Fibroblast of the conjunctiva (primary cell): Measurements from ENCODE around the gene BEAN1.

Experiments used
- DNase-seq: peaks from one replicate; pipeline ENCODE4 v3.0.0-alpha.2; 2010; ENCODE audit warnings: low read depth

Gene BEAN1

DNA sequence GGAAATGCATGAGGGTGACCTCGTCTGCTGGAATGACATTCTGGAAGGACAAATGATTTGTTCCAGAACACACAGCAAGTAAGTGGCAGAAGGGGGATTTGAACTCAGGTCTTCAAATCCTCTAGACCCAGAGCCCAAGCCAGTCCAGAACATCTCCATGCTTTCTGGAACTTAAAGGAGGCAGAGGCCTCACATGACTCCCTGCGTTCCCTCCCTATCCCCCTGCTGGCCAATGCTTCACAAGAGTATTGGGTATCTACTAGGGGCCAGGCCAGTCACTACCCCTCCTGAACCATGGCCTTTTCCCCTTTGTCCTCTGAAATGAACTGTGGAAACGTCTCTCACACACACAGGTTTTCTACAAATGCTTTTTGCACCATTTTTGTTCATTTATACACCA is 7.6 kb upstream of the BEAN1 start:
- DNase-seq = no peak

DNA sequence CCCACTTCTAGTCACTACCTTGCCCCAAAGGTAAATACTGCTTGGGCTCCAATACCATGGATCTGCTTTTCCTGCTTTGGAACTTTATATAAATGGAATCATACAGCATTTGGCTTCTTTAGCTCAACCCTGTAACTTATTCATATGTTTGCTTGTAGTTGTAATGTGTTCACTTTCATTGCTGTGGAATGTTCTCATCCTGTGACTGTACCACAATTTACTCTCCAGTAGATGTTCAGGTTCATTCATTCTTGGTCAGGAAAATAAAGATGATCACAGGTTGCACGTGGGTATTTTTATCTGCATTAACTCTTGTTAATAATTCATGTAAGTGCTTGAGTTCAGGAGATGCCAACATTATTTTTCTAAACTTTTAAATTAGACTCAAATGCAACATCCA is 6.7 kb upstream of the BEAN1 start:
- DNase-seq = no peak

DNA sequence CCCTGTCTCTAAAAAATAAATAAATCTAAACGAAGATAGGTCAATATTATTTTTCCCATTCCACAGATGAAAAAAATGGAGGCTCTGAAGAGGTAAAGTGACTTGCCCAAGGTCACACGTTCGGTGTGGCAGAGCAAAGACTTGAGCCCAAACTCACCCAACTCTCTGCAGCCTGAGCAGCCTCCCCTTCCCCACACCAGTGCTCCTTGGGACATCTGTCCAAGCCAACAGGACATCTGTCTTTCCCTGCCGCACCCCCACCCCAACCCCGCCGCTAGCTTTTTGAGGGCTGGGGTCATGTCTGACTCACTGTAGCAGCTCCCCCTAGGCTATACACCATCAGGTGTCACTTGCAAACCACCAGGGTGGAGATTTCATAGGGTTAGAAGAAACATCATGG is 5.2 kb upstream of the BEAN1 start:
- no peak for DNase-seq

DNA sequence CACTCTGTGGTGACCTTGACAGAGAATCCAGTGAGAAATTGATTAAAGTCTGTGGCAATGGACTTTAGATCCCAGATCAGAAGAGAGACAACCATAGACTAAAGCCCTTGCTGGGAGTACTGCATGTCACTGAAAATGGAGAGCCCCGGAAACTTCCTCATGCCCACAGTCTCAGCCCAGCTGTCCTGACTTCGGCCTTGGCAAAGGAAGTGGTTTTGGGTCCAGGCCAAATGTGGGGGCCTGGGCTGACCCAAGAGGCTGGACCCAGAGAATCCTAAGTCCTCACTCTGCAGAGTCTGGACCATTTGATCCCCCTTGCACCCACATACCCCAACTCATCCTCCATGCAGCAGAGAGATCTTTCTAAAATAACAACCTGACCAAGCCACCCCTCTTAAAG is 4.7 kb upstream of the BEAN1 start:
- DNase-seq = no peak

DNA sequence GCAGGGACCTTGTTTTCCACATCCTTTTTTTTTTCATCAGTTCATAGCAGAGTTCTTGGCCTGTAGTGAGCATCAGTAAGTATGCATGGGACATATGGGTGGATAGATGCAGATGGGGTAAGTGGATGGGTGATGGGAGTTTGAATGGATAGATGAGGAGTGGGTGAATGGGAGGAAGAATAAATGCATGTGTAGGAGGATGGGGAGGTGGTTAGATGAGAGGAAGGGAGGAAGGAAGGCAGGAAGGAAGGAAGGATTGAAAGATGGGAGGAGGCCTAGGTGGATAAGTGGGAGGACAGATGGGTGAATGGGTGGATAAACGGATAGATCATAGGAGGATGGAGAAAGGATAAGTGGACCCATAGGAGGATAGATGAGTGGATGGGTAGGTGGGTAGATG is 3.9 kb upstream of the BEAN1 start:
- no peak for DNase-seq

DNA sequence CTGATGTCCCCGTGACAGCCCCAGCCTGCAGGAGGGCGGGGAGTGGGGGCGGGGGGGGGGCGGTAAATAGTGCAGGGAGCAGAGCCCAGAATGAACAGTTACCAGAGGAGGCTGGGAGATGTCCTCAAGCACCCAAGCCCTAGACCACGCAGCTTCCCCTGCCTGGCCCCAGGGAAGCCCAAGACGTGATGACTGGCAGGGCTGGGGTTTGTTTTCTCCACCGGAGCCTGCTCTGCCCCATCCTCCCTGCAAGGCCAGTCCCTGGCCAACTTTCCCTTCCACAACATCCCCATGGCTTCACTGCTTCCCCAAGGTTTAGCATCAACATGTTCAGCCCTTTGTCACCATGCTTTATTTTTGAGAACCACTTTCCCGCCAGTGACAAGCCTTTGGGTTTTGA is 1.4 kb upstream of the BEAN1 start:
- no peak for DNase-seq

DNA sequence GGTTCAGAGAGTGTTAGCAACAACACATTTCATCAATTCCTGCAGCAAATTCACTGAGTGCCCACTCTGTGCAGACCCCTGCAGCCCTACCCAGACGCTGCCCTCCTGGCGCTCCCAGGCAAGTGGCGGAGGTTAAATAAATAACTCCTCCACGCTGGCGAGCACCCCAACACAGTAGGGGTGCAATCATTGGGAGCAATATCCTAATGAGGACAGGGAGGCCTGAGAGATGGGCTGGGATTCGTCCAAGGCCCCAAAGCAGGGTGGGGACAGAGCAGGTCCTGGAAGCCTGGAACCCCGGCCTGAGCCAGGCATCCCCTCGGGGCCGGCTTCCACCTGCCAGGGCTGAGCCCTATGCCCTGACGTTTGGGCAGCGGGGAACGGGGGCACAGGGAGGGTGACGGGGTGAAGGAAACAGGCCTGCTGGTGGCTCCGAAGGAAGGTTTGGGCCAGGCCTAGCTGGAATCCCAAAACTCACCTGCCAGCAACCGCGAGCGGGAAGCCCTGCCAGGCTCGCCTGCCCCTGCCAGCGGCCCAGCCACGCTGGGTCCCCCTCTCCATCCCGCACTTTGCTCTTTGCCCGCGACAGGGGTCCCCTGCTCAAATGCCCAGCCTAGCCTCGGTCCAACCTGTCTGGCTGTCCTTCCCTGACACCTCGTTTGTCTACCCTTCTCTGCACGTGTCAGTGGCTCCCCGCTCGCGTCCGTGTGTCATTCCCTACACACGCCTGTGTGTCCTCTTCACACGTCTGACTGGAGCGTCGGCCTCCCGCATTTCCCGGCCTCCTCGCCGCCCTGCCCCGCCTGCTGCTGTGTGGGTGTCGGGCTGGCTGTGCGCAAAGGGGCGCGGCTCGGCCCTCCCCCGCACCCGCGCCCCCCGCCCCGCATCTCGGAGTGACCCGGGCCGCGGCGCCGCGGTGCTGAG is 721 bp upstream of the BEAN1 start:
- DNase-seq = no peak

DNA sequence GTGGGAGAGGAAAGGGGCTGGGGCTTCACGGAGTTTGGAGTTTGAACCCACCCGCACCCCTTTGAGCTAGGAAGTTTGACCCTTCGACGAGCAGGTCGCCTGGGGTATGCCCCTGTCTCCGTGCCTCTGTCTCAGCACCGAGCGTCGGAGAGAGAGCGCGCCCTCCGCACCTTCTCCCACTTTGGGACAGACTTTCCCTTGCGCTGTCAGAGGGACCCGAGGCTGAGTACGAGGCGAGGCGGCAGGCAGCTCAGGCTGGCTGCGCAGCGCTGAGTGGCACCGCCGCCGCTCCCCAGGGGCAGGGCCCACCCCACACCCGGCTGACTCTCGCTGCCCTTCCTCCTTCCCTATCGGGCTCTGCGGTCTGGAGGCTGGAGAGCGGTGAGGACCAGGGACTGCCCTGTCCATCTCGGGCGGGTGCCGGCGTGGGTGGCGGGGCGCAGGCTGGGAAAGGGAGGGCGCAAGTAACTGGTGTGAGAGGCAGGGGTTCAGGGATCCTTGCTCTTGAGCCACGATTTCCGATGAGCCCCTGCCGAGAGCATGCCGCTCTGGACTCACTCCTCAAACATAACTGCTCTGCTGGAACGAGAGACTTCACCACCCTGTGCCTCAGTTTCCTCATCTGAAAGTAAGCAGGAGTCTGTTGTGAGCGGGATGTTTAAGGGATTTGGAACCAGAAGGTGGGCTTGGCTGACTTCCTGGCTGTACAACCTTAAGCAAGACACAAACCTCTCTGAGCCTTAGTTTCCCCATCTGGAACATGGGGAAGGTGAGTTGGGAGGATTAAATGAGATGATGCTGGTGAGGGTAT is 981 bp downstream of the BEAN1 start:
- no peak for DNase-seq

DNA sequence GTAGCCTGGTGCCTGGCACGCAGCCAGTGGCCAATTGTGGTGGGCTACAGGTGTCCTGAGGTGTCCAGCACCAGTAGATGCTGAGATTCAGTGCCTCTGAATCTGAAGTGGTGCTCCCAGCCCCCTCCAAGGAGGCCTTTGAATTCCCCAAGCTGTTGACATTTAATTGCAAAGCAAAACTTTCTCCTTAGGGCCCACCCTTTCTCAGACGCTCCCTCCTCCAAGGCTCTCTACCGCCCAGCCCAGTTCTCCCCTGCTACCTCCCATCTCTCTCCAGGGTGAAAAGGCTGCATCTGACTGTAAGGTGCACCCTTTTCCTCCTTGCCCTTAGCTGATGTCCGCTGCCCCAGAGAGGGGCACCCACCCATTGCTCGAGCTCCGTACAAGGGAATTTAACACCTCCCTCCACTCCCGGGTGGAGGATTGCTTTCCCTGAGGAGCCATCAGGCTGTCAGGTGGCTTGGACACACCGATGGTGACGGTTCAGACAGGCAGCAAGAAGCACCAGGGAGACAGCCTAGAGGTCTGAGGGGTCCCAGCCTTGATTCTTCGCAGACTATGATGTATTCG is 1.7 kb downstream of the BEAN1 start:
- no peak for DNase-seq

DNA sequence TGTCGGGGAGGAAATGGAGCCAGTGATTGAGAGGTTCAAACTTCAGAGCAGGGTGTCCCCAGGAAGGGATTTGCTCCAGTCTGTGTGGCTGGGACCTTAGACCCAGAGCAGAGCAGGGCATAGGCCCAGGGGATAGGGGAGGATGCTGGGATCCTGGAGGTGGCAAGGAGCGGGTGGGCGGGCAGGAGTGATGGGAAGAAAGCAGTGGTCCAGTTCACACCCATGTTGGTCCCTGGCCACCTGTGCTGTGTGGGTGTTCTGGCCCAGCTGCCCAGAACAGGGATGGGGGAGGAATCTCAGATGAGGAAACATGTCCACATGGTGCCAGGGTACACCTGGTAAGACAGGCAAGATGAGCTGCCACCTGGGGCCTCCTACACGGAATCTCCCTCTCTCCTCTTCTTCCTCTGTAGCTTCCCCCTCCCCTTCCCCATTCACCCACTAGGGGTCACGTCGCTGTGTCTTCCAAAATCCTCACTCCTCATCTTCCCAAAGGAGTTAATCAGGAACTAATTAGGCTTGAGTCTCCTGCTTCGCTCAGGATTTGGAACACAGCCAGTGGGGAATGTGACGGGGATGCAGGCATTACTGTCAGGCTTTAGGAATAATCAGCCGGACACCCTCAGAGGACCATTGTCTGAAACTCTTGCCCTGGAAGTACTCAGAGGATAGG is 2.3 kb downstream of the BEAN1 start:
- no peak for DNase-seq

DNA sequence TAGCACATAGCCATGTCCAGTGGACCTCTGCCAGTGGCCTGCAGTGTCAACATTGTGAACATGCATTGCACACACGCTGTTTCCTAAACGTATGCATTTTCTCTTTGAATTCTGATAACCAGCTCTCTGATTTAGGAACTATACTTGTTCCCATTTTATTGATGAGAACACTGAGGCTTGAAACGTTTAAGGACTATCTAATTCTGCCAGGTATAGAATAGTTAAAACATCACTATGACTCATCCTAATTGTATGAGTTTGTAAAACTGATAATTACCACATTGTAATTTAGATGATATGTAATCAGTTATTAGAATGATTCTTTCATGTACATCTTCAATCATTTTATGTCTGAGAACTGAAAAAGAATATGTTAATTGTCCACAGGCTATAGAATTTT is 3.1 kb downstream of the BEAN1 start:
- no peak for DNase-seq

DNA sequence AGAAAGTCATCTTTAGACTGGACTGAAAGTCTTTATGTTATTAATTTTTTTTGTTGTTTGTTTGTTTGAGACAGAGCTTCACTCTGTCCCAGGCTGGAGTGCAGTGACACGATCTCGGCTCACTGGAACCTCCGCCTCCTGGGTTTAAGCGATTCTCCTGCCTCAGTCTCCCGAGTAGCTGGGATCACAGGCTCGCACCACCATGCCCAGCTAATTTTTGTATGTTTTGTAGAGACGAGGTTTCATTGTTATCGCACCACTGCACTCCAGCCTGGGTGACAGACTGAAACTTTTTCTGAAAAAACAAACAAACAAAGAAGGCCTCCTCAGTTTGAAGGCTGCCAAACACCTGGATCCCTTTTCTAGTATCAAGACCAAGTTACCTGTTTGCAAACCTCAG is 4.7 kb downstream of the BEAN1 start:
- no peak for DNase-seq

DNA sequence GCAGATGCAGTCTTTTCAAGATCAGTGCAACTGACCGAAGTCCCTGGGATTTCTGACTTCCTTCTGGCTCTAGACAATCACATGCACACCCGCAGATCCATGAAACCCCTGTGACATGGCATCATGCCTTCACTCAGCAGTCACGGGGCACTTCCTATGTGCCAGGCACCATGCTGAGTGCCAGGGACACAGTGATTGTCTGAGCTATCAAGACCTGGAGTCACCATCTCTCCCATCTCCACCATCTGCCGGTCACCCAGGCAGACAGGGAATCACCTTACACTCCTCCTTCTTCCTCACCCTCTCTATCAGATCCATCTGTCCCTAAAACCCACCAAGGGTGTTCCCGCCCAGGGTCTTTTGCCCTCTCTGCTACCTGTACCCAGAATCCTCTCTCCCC is 5.3 kb downstream of the BEAN1 start:
- no peak for DNase-seq

DNA sequence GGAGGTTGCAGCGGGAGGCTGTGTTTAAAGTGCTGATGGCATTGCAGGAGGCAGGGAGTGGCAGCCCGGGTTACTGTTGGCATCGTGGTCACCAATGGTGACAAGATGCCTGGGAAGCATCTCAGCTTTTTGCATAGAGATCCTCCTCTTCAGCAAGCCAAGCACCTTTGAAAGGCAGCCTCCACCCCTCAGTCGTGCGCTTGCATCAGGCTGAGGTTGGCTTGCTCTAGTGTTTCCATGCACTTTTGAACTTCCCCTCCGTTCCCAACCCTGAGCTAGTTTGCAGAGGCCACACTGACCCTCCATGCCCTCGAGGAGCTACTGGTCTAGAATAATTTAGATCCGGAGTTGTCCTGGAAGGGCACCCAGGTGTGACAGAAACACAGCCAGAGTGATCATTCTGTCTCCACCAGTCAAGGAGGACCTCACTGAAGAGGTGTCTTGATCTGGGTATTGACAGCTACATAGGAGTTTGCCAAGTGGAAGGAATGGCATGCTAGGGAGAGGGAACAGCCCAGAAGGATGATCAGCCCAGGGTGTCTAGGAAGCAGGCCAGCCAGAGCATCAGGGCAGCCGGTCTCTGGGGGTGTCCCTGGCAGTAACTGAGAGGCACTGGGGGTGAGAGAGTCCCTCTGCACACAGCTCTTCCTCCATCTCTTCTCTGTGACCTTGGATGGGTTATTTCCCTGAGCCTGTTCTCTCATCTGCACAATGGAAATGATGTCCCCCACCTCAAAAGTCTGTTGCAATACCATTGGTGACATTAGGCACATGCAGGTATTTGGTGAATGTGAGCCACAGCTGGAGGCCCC is 7.7 kb downstream of the BEAN1 start:
- no peak for DNase-seq

DNA sequence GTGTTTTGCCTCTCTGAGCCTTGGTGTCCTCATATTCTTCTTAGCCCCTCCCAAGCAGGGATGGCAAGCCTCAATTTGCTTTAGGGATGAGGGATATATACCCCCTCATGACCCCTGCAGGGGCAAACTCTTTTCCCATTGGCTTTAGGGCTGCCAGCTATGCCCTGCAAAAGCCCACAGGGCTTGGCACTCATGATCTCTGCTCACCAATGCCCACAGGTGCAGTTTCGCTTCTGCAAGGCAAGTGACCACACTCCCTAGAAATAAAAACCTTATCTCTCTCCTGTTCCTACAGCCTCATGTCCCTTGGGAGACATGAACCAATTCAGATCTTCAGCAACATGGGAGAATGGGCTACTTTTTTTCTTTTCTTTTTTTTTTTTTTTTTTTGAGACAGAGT is 8.8 kb downstream of the BEAN1 start:
- DNase-seq = no peak

DNA sequence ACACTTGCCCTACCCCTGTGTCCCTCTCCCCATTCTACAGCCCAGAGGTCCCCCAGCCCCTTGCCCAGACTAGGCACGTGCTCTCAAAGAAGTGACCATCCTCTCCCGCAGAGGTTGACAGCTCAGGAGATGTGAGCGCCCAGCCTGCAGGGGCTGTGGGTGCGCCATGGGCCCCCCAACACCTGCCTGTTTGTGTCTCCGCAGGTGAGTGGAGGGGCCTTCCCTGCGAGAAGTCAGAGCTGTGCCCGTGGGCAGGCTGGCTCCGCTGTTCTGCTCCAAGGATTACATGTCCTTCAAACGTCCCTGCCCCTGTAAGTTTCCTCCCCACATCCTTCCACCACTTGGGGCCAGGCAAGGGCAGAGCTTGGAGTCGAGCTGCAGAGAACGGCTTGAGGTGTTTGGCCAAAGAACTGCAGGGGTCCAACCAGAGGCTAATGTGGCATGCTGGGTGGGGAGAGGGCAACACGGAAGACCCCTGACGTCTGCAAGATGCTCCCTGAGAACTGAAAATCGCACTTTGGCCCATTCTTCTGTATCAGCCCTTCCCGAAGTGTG is 10.4 kb downstream of the BEAN1 start:
- no peak for DNase-seq

DNA sequence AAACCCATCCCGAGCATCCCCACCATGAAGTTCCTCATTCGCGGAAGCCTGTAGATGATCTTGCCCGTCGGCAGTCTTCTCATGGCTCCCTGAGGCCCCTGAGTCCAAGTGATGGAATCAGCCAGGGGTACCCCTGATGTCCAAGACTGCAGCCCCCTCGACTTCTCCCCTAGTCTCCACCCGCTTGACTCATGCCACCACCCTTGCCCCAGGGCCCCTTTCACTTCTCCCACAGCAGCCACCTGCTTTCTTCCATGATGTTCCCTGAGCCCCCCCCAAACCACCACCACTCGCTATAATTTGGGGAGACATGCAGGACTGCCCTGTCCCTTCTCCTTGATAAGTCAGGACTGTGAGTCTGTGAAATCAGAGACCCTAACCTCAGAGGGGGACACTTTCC is 11.4 kb downstream of the BEAN1 start:
- DNase-seq = no peak

DNA sequence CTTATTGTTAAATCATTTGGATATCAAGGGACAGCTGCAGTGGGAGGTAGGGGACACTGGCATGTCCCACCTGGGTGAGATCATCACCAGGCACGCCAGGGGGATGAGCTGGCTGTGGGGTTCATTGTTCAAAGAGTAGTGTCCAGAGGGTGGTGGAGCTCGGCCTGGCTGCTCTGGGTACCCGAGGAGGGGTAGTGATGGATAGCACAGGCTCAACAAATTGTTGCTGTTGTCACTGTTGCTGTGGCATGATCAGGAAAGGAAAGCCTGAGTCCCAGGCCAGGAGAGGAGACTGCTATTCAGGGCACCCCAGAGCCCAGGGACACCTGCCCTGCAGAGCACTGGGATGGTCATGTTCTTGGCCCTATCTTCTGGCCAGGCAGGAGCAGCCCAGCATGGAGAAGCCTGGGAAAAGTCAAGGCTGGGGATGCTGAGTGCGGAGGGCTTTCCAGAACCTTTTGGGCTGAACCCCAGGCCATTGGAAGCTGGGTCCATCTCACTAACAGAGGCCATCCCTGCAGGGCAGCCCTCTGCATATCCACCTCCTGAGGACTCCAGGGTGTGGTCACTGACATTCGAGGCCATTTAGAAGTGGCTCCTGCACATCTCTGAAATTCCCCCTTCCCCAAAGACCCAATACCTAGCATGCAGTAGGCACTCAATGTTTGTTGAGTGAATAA is 12.1 kb downstream of the BEAN1 start:
- no peak for DNase-seq

DNA sequence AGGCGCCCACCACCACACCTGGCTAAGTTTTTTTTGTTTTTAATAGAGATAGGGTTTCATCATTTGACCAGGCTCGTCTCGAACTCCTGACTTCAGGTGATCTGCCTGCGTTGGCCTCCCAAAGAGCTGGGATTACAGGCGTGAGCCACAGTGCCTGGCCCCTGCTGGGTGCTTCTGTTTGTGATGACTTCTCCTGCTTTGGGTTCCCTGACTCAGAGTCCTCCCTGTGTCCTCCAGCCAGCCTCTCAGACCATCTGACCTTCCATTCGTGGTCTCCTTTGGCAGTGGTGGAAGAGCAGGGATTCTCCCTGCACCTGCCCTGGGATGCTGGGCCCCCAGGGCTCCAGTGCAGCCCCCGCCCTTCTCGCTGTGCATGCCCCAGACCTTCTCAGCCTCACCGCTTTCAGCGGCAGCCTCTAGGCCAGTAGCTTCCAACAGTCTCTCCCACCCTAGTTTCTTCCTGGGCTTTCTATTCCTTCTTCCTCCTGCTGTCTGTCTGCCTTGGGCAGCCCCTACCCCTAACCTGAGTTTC is 13.2 kb downstream of the BEAN1 start:
- DNase-seq = no peak

DNA sequence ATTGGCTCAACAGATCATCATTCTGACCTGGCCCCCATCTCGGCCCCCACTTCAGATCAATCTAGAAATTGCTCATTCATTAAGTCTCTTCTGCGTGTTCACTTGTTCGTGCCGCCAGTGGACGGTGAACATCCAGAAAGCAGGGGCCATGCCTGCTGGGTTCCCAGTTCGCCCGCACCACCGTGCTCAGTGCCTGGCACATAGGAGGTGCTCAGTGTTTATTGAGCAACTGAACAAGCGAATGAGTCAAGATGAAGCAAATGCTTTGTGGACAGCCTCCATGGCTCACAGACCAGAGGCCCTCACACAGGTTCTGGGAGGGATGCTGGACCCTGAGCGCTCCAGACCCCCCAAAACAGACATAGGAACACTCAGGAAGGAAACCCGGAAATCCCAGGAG is 13.9 kb downstream of the BEAN1 start:
- no peak for DNase-seq
